Trophoblast cell (in vitro differentiated cells and primary cell): ENCODE data around the gene CTIF.

Source experiments
- DNase-seq, 2 donors: peaks; one replicate each; pipeline ENCODE4 v3.0.0-alpha.2; 2016
- H2AFZ ChIP-seq: 2 replicates; pipeline ENCODE4 v1.6.1; 2013; ENCODE audit warnings: low read length, moderate library complexity, mild to moderate bottlenecking; ENCODE audit not compliant: insufficient read depth, poor library complexity
- H2AK5ac ChIP-seq: 2 replicates; pipeline ENCODE4 v1.6.1; 2013; ENCODE audit warnings: mild to moderate bottlenecking, low read length
- H2BK120ac ChIP-seq: 2 replicates; pipeline ENCODE4 v1.6.1; 2013; ENCODE audit warnings: low read length, mild to moderate bottlenecking, moderate library complexity; ENCODE audit not compliant: insufficient read depth, poor library complexity
- H2BK12ac ChIP-seq: 2 replicates; pipeline ENCODE4 v1.6.1; 2013; ENCODE audit warnings: mild to moderate bottlenecking, low read length, moderate library complexity
- H2BK5ac ChIP-seq: 2 replicates; pipeline ENCODE4 v1.6.1; 2013; ENCODE audit warnings: low read length, low read depth, moderate library complexity, mild to moderate bottlenecking; ENCODE audit not compliant: poor library complexity
- H3K14ac ChIP-seq: 2 replicates; pipeline ENCODE4 v1.6.1; 2013; ENCODE audit warnings: mild to moderate bottlenecking, low read length
- H3K18ac ChIP-seq: 2 replicates; pipeline ENCODE4 v1.6.1; 2013; ENCODE audit warnings: mild to moderate bottlenecking, low read length
- H3K23ac ChIP-seq: 2 replicates; pipeline ENCODE4 v1.6.1; 2013; ENCODE audit warnings: low read length
- H3K27ac ChIP-seq: 2 replicates; pipeline ENCODE4 v1.5.1; 2013; ENCODE audit warnings: low read depth, mild to moderate bottlenecking, inconsistent platforms, low read length, moderate library complexity
- H3K27me3 ChIP-seq: 2 replicates; pipeline ENCODE4 v1.6.1; 2013; ENCODE audit warnings: inconsistent platforms, mild to moderate bottlenecking, low read length, moderate library complexity; ENCODE audit not compliant: insufficient read depth
- H3K36me3 ChIP-seq, 2 experiments: 1 replicate in 1 of 2; 2 replicates in 1 of 2; pipeline ENCODE4 v1.6.1; 2013; ENCODE audit warnings: low read length in 2 of 2, mild to moderate bottlenecking in 2 of 2, moderate library complexity in 1 of 2; ENCODE audit not compliant: insufficient read depth in 2 of 2, control insufficient read depth in 1 of 2
- H3K4ac ChIP-seq: 2 replicates; pipeline ENCODE4 v1.6.1; 2013; ENCODE audit warnings: low read depth, mild to moderate bottlenecking, low read length, moderate library complexity
- H3K4me1 ChIP-seq, 2 experiments: 1 replicate in 1 of 2; 2 replicates in 1 of 2; pipeline ENCODE4 v1.6.1; 2013; ENCODE audit warnings: low read length in 2 of 2, mild to moderate bottlenecking in 2 of 2, moderate library complexity in 1 of 2; ENCODE audit not compliant: insufficient read depth in 2 of 2, control insufficient read depth in 1 of 2
- H3K4me2 ChIP-seq: 2 replicates; pipeline ENCODE4 v1.6.1; 2013; ENCODE audit warnings: inconsistent platforms, mild to moderate bottlenecking, low read length, moderate library complexity
- H3K4me3 ChIP-seq: 2 replicates; pipeline ENCODE4 v1.5.1; 2013; ENCODE audit warnings: mild to moderate bottlenecking, low read depth, low read length, inconsistent platforms
- H3K79me1 ChIP-seq: one replicate; pipeline ENCODE4 v1.6.1; 2013; ENCODE audit warnings: low read length
- H3K79me2 ChIP-seq: 2 replicates; pipeline ENCODE4 v1.6.1; 2013; ENCODE audit warnings: low read length, mild to moderate bottlenecking; ENCODE audit not compliant: control insufficient read depth, insufficient read depth, poor library complexity
- H3K9ac ChIP-seq: 2 replicates; pipeline ENCODE4 v1.6.1; 2013; ENCODE audit warnings: mild to moderate bottlenecking, low read length
- H3K9me3 ChIP-seq: 2 replicates; pipeline ENCODE4 v1.6.1; 2013; ENCODE audit warnings: low read depth, mild to moderate bottlenecking, control low read depth, inconsistent platforms, low read length; ENCODE audit not compliant: insufficient read depth
- H4K12ac ChIP-seq: 2 replicates; pipeline ENCODE4 v1.6.1; 2013; ENCODE audit warnings: low read depth, mild to moderate bottlenecking, low read length, moderate library complexity
- H4K8ac ChIP-seq: 2 replicates; pipeline ENCODE4 v1.6.1; 2013; ENCODE audit warnings: low read depth, mild to moderate bottlenecking, low read length, moderate library complexity
- H4K91ac ChIP-seq: one replicate; pipeline ENCODE4 v1.6.1; 2013; ENCODE audit warnings: low read depth, mild to moderate bottlenecking, low read length, moderate library complexity
- WGBS: extraction: QIAGEN DNeasy Blood & Tissue Kit; methylation state at CpG from one replicate; pipeline ENCODE4 v1.1.7; 2013; ENCODE audit warnings: missing lambda C conversion rate; ENCODE audit not compliant: insufficient read length, insufficient coverage; ENCODE audit errors: extremely low coverage; 5-methylcytosine and 5-hydroxymethylcytosine counted together

Gene CTIF

GRCh38 chr18:48689548-48689947 lies 150.7 kb downstream of the CTIF start:
- no peak overlapping the region for H2BK5ac ChIP-seq
- no peaks in the 10 kb centered on the region for H3K9me3 ChIP-seq
- H3K27ac ChIP-seq: no peak overlapping the region
- no peak overlapping the region for H4K12ac ChIP-seq
- H2BK12ac ChIP-seq: no peak overlapping the region
- H3K4me3 ChIP-seq: no peak overlapping the region
- no peak overlapping the region for H2AK5ac ChIP-seq
- no peak overlapping the region for H3K9ac ChIP-seq
- no peaks in the 10 kb centered on the region for H3K27me3 ChIP-seq
- H3K4me2 ChIP-seq: no peak overlapping the region
- no peak overlapping the region for H3K14ac ChIP-seq
- no peak overlapping the region for H3K18ac ChIP-seq
- no peak overlapping the region for H2AFZ ChIP-seq
- no peak overlapping the region for H4K8ac ChIP-seq
- H3K4me1 ChIP-seq: no peaks in the 10 kb centered on the region
- DNase-seq: no peak
- peaks cover 5 to 8% of the 10 kb centered on the region in 2 experiments for H3K36me3 ChIP-seq
- no peaks in the 10 kb centered on the region for H3K79me2 ChIP-seq
- no peaks in the 10 kb centered on the region for H3K79me1 ChIP-seq
- H3K23ac ChIP-seq: no peak overlapping the region
- H2BK120ac ChIP-seq: no peak overlapping the region
- H4K91ac ChIP-seq: no peak overlapping the region
- WGBS: no CpG with 5 or more reads among the region's 4 CpGs
- no peak overlapping the region for H3K4ac ChIP-seq

DNA sequence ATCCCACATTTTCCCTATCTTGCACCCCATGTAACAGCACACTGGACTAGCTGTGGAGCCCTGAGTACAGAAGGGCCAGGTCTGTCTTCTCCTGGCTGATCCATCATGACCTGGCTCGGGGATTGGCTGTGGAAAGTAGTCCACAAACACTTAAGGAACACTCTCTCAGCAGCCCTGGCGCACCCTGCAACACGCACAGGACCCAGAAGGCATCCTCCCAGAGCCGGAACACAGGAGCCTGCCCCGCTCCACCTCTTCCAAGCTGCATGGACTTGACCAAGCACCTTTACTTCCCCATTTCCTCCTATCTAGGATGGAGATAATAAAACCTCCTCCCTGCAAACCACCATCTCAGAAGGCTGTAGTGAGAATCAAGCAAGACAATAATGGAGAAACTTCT lies 151.7 kb downstream of the CTIF start:
- Histone ChIP-seq H3K23ac (no peak overlapping the region), H2AFZ (no peak overlapping the region), H2BK5ac (no peak overlapping the region), H2AK5ac (no peak overlapping the region), H3K4me1 (no peaks in the 10 kb centered on the region), H3K4me3 (no peak overlapping the region), H3K27ac (no peak overlapping the region), H3K79me1 (no peaks in the 10 kb centered on the region), H2BK120ac (no peak overlapping the region), H3K27me3 (no peaks in the 10 kb centered on the region), H3K9me3 (no peaks in the 10 kb centered on the region), H2BK12ac (no peak overlapping the region), H3K79me2 (no peaks in the 10 kb centered on the region), H3K18ac (no peak overlapping the region), H3K4ac (no peak overlapping the region), H4K91ac (no peak overlapping the region), H4K8ac (no peak overlapping the region), H3K4me2 (no peak overlapping the region), H3K36me3 (peaks cover 5 to 8% of the 10 kb centered on the region in 2 experiments), H3K14ac (no peak overlapping the region), H4K12ac (no peak overlapping the region), H3K9ac (no peak overlapping the region)
- no CpG with 5 or more reads among the region's 5 CpGs for WGBS
- DNase-seq: no peak

- Histone ChIP-seq H3K79me1 (no peaks in the 10 kb centered on the region), H4K12ac (no peak overlapping the region), H3K79me2 (no peaks in the 10 kb centered on the region), H4K91ac (no peak overlapping the region), H3K36me3 (peaks cover 5% of the 10 kb centered on the region in 2 experiments), H3K4me1 (no peaks in the 10 kb centered on the region), H3K4ac (no peak overlapping the region), H2AK5ac (no peak overlapping the region), H3K4me3 (no peak overlapping the region), H3K27me3 (no peaks in the 10 kb centered on the region), H3K9ac (no peak overlapping the region), H3K27ac (no peak overlapping the region), H2BK120ac (no peak overlapping the region), H3K18ac (no peak overlapping the region), H3K9me3 (no peaks in the 10 kb centered on the region), H3K14ac (no peak overlapping the region), H2AFZ (no peak overlapping the region), H4K8ac (no peak overlapping the region), H2BK5ac (no peak overlapping the region), H3K4me2 (no peak overlapping the region), H3K23ac (no peak overlapping the region), H2BK12ac (no peak overlapping the region)
- WGBS: no CpG with 5 or more reads among the region's 7 CpGs
- no peak for DNase-seq
These were observed 154.2 kb downstream of the CTIF start for GRCh38 chr18:48693006-48693405.

DNA sequence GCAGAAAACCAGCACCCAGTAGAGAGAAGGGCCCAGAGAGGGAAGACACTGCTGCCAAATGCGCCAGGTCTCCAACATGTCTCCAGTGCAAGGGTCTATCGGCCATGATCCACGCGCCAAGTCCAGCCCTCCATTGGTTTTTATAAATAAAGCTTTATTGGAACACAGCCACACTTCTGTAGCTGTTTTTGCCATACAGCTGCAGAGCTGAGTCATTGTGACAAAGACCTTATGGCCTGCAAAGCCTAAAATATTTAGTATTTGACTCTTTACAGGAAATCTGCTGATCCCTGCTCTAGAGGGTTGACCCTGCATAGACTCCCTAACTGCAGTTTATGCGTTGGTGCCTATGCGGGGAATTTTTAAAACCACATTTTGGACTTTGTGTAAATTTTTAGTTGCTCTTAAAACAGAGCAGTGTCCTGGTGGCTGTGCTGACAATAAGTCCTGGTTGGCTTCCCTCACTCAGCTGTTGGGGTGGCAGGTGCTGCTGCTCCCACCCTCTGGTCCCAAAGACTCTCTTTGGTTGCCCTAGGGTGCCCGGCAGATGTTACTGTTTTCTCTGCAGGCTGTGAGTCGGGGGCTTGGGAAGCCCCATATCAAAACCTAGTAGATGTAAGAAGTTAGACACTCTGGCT lies 154.9 kb downstream of the CTIF start:
- Histone ChIP-seq H3K4me2 (no peak overlapping the region), H3K79me1 (no peaks in the 10 kb centered on the region), H4K12ac (no peak overlapping the region), H3K27ac (no peak overlapping the region), H3K36me3 (peaks cover 5% of the 10 kb centered on the region in 2 experiments), H3K9me3 (no peaks in the 10 kb centered on the region), H2AFZ (no peak overlapping the region), H3K18ac (no peak overlapping the region), H3K4ac (no peak overlapping the region), H3K79me2 (no peaks in the 10 kb centered on the region), H4K91ac (no peak overlapping the region), H3K9ac (no peak overlapping the region), H3K4me1 (no peaks in the 10 kb centered on the region), H3K14ac (no peak overlapping the region), H4K8ac (no peak overlapping the region), H3K27me3 (no peaks in the 10 kb centered on the region), H2BK120ac (no peak overlapping the region), H3K23ac (no peak overlapping the region), H2BK12ac (no peak overlapping the region), H2BK5ac (no peak overlapping the region), H2AK5ac (no peak overlapping the region), H3K4me3 (no peak overlapping the region)
- DNase-seq: no peak
- WGBS: no CpG with 5 or more reads among the region's 8 CpGs
